ENCODE measurements around the gene ARHGEF5. TPM values are rescaled to one million over a fixed set of nuclear protein-coding genes. Genes with fewer than 3 reads are reported as not detected.

ARHGEF5 gene
- total and polyA plus RNA-seq, 2 experiments from 2014 or later, result 10.2 to 27.1 TPM

Other genes starting within 250 kb of the ARHGEF5 start
- not detected in 2 replicates for gene OR2A2, start 245.8 kb upstream of the ARHGEF5 start, total RNA-seq (2014; rRNA removed; shearing (Covaris generic))
- gene OR2A2, start 245.8 kb upstream of the ARHGEF5 start, polyA plus RNA-seq (2016; fragmentation: Nextera tagmentation; extraction: Ambion mirVana), result not detected in 2 replicates
- not detected in 2 replicates for gene OR2A14, start 232.2 kb upstream of the ARHGEF5 start, total RNA-seq (2014; rRNA removed; shearing (Covaris generic))
- not detected in 2 replicates for gene OR2A14, start 232.2 kb upstream of the ARHGEF5 start, polyA plus RNA-seq (2016; fragmentation: Nextera tagmentation; extraction: Ambion mirVana)
- 3.4 and 10.1 TPM in 2 replicates for gene CTAGE4, start 171.9 kb upstream of the ARHGEF5 start, total RNA-seq (2014; rRNA removed; shearing (Covaris generic))
- gene CTAGE4, start 171.9 kb upstream of the ARHGEF5 start, polyA plus RNA-seq (2016; fragmentation: Nextera tagmentation; extraction: Ambion mirVana), result 4.3 and 4.9 TPM in 2 replicates
- 21.4 and 26.3 TPM in 2 replicates for gene ARHGEF35, start 159.6 kb upstream of the ARHGEF5 start, total RNA-seq (2014; rRNA removed; shearing (Covaris generic))
- gene ARHGEF35, start 159.6 kb upstream of the ARHGEF5 start, polyA plus RNA-seq (2016; fragmentation: Nextera tagmentation; extraction: Ambion mirVana), result 27.6 and 32.3 TPM in 2 replicates
- gene OR2A42, start 115.8 kb upstream of the ARHGEF5 start, total RNA-seq (2014; rRNA removed; shearing (Covaris generic)), result 0.27 and 0.28 TPM in 2 replicates
- 1.8 and 2.1 TPM in 2 replicates for gene OR2A42, start 115.8 kb upstream of the ARHGEF5 start, polyA plus RNA-seq (2016; fragmentation: Nextera tagmentation; extraction: Ambion mirVana)
- gene OR2A7, start 90.6 kb upstream of the ARHGEF5 start, total RNA-seq (2014; rRNA removed; shearing (Covaris generic)), result 1.6 and 2.2 TPM in 2 replicates
- 1.7 and 3.2 TPM in 2 replicates for gene OR2A7, start 90.6 kb upstream of the ARHGEF5 start, polyA plus RNA-seq (2016; fragmentation: Nextera tagmentation; extraction: Ambion mirVana)
- gene CTAGE8, start 86.1 kb upstream of the ARHGEF5 start, total RNA-seq (2014; rRNA removed; shearing (Covaris generic)), result 0.52 and 1.4 TPM in 2 replicates
- gene CTAGE8, start 86.1 kb upstream of the ARHGEF5 start, polyA plus RNA-seq (2016; fragmentation: Nextera tagmentation; extraction: Ambion mirVana), result 1.3 and 3.1 TPM in 2 replicates
- 0.10 TPM in 1 of 2 replicates, not detected in the other for gene OR2A1, start 43.0 kb upstream of the ARHGEF5 start, total RNA-seq (2014; rRNA removed; shearing (Covaris generic))
- 1.2 and 1.6 TPM in 2 replicates for gene OR2A1, start 43.0 kb upstream of the ARHGEF5 start, polyA plus RNA-seq (2016; fragmentation: Nextera tagmentation; extraction: Ambion mirVana)
- not detected in 2 replicates for gene NOBOX, start 48.3 kb downstream of the ARHGEF5 start, total RNA-seq (2014; rRNA removed; shearing (Covaris generic))
- gene NOBOX, start 48.3 kb downstream of the ARHGEF5 start, polyA plus RNA-seq (2016; fragmentation: Nextera tagmentation; extraction: Ambion mirVana), result not detected in 2 replicates

All from GM23338 (cell line).